T-helper 1 cell treated with Interleukin-12 subunit alpha and Interleukin-12 subunit beta and Interleukin-4 antibody, amounts not matched to agents 30 ng/mL and 1 ng/mL, for 36 hours (primary cell): ENCODE data around the gene RPRD2. TPM values are rescaled to one million over a fixed set of nuclear protein-coding genes. Genes with fewer than 3 reads are reported as not detected.

ENCODE experiments used
- intact Hi-C: fragments of 100-400 bp; cut with micrococcal nuclease; formaldehyde crosslinking; loops from one replicate; pipeline ENCODE4 v1.15.1; 2024
- total RNA-seq: library from RNA; stranded (reverse); gene quantifications from 2 replicates; pipeline ENCODE4 v1.2.3, GENCODE V29; 2022

The RPRD2 gene
- total RNA-seq, 1 donor from 2014 or later = 30.3 TPM

DNA sequence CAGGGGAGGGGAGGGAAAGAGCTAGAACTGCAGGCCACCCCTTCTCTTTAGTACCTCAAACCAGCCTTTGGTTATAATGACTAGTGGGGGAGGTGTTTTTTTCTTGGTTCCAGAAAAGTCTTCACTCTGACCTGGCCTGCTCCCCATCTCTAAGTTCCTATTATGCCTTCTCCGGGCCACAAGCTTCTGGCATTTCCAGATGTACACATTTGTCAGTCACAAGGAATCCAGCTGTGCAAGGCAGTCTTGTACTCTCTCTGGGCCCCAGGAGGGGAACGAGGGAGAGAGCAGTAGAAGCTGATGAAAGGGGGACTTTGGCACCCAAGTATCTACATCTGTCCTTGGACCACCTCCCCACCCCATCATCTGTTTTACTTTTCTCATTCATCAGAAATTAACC, 148.9 kb downstream of the RPRD2 start:
- intact Hi-C loops = no loop called here

DNA sequence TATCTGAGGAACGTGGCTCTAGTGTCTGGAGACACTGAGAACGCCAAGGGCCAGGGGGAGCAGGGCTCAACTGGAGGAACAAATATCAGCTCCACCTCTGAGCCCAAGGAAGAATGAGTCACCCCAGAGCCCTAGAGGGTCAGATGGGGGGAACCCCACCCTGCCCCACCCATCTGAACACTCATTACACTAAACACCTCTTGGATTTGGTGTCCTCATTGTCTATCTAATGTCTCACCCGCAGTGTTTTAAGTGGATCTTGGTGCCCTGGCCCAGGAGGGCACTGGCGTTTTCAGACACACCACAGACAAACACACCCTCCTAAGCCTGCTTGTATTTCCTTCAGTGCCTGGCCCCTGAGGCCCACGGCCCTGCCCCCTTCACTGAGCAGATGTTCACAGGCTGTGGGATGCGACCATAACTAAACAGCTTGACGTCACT, 149.4 kb downstream of the RPRD2 start:
- intact Hi-C loops = no loop called here

DNA sequence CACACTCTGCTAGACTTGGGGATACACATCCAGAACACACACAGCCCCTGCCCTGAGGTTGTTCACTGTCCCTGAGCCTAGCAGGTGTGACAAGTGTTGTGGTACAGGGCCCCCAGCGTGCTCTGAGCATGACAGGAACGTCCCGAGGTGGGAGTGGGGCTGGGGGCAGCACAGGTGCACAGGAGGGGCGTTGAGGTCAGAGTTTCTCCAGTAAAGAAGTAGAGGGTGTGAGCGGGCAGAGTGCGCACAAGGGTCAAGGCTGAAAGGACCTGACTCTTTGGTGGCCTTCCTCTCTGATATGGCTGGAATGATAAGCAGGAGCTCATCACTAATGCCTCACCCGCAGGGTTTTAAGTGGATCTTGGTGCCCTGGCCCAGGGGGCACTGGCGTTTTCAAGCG, 150.3 kb downstream of the RPRD2 start:
- intact Hi-C loops = no loop called here

DNA sequence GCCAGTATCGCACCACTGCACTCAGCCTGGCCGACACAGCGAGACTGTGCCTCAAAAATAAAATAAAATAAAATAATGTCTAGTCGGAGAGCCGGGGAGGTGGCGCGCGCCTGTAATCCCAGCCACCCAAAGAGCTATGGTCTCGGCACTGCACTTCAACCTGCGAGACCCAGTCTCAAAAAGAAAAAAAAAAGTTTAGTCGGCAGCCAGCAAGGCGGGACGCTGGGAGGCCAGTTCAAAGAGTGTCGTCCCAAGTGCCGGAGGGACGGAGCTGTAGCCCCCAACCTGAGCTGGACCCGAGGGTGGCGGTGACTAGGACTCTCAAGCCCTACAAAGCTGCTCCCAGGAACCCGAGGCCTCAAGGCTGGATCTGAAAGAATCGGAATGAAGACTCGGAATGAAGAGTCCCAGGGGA, 151.0 kb downstream of the RPRD2 start:
- intact Hi-C loops = loop anchor here (1.0 kb wide), 5 partner anchors 28 to 361 kb away; partner anchors contain the start of genes ARNT, MCL1, RPRD2 and TARS2

DNA sequence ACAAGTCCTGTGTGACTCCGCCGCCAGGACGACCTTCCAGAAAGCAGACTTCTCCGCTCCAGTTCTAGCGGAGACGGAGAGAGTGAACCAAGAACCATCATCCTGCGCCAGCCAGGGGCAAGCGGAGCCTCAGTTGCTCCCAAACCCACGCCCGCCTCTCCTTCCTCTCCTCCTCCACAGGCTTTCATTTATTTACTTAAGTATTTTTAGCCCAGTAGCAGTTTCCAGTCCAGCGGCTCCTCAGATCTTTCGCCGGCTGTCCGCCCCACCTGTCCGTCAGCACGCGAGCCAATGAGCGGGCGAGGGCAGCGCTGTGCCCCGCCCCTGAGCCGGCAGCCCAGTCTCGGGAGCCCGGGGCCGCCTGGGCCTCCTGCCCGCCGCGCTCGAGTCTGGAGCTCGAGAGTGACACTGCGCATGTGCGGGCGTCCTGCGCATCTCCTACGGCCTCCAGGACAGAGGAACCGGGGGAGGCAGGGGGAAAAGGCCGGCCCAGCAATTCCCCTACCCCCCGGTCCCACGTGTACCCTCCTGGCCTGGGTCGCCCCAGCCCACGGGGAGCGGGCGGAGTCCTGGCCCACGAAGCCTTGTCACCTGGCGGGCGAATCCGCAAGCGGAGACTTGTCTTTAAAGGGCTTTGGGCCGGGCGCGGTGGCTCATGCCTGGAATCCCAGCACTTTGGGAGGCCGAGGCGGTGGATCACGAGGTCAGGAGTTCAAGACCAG, 151.5 kb downstream of the RPRD2 start, which contains the start of gene FALEC:
Gene FALEC (plus strand): TSS at position 425 of the 722 bp plus-strand sequence.
- intact Hi-C loops = loop anchor here (1.0 to 2.0 kb wide), 7 partner anchors 28 to 361 kb away; partner anchors contain the start of genes ARNT, MCL1, RPRD2 and TARS2

DNA sequence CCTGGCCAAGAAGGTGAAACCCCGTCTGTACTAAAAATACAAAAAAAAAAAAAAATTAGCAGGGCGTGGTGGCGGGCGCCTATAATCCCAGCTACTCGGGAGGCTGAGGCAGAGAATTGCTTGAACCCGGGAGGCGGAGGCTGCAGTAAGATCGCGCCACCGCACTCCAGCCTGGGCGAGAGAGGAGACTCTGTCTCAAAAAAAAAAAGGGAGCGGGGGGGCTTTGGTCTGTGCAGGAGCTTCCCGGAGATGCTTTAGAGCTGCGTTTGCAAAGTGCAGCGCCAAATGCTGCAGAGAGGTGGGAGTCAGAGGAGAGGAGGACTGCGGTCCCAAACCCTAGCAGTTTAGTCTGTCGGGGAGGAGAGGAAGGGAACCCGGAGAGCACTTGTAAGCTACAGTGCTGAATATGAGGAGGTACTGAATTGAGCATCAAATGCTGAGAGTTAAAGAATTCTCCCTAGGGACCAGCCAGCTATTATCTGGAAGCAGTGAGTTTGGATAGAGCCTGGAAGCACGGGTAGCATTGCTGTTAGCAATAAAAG, 152.2 kb downstream of the RPRD2 start:
- intact Hi-C loops = loop anchor here (1.0 to 2.0 kb wide), 2 partner anchors 45 to 261 kb away; no protein-coding TSS in a partner anchor

DNA sequence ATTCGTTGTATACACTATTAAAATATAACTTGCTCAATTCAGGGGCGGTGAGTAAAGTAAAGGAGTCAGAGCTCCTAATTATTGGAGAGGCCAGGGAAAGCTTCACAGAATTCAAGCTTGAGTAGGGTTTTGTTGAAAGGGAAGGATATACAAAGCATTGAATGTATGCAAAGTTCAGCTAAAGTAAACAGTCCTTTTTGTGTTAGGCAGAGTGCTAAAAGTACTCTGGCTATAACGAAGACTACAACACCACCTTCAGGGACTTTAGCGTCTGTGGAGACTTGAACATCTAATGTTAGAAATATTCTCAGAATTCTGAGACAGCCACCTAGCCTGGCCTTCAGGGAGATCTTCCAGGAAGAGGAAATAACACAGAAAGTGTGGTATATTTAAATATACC, 152.7 kb downstream of the RPRD2 start:
- intact Hi-C loops = loop anchor here (1.0 to 2.0 kb wide), 2 partner anchors 44 to 261 kb away; no protein-coding TSS in a partner anchor

DNA sequence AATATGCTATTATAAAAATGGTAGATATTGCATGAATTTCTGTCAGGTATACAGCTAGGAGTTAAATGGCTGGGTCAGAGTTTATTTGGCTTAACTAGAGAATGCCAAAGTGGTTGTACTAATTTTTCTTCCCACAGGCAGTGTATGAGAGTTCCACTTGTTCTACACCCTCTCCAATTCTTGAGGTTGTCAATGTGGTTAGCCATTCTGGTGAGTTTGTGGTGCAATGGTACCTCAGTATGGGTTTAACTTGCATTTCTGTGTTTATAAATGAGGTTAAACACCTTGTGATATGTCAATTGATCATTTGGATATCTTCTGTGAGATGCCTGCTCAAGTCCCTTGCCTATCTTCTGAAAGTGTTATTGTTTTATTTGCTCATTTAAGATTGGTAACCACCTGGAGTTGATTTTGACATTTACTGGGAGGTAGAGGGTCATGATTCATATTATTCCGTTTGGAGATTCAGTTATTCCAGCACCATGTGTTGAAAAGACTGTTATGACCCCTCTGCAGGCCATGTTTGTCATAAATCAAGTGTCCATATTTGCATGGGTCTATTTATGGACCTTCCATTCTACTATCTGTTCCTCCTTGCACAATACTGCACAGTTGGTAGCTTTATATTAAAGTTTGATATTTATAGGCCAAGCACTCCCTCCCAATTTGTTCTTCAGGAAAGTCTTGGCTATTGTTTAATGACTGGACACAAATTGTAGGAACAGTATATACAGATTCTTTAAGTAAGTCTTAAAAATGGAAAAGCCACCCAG, 157.4 kb downstream of the RPRD2 start:
- intact Hi-C loops = no loop called here

DNA sequence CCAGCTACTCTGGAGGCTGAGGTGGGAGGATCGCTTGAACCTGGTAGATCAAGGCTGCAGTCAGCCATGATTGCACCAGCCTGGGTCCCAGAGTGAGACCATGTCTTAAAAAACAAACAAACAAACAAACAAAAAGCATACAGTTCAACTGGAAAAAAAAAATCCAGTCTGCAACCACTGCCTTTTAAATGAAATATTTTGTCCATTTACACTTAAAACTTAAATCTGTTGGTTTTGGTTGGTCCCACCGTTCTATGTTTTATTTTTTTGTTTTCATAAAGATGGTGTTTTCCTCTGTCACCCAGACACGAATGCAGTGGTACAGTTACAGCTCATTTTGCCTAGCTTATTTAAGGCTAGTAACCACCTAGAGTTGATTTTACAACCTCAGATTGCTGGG, 161.4 kb downstream of the RPRD2 start:
- intact Hi-C loops = no loop called here

Other genes starting within 250 kb of the RPRD2 start
- 58.7 and 60.5 TPM in 2 replicates for gene PLEKHO1, start 214.2 kb upstream of the RPRD2 start, total RNA-seq
- 160 and 163 TPM in 2 replicates for gene ANP32E, start 128.0 kb upstream of the RPRD2 start, total RNA-seq
- gene CA14, start 106.4 kb upstream of the RPRD2 start, total RNA-seq = not detected in 2 replicates
- gene APH1A, start 95.1 kb upstream of the RPRD2 start, total RNA-seq = 146 TPM in 2 replicates
- 1.2 and 2.8 TPM in 2 replicates for gene C1orf54, start 91.4 kb upstream of the RPRD2 start, total RNA-seq
- 1.1 and 1.5 TPM in 2 replicates for gene CIART, start 81.6 kb upstream of the RPRD2 start, total RNA-seq
- gene MRPS21, start 70.3 kb upstream of the RPRD2 start, total RNA-seq = 64.5 and 66.6 TPM in 2 replicates
- gene PRPF3, start 42.6 kb upstream of the RPRD2 start, total RNA-seq = 93.9 and 99.3 TPM in 2 replicates
- 38.0 and 40.8 TPM in 2 replicates for gene TARS2, start 123.3 kb downstream of the RPRD2 start, total RNA-seq
- gene ECM1, start 144.0 kb downstream of the RPRD2 start, total RNA-seq = 1.4 and 1.8 TPM in 2 replicates
- gene FALEC, start 151.6 kb downstream of the RPRD2 start, total RNA-seq = not detected in 2 replicates
- 0.95 and 1.1 TPM in 2 replicates for gene ADAMTSL4, start 185.3 kb downstream of the RPRD2 start, total RNA-seq
- 433 and 435 TPM in 2 replicates for gene MCL1, start 215.5 kb downstream of the RPRD2 start, total RNA-seq